Measurements from ENCODE around the gene STIM1. TPM values are rescaled to one million over a fixed set of nuclear protein-coding genes. Genes with fewer than 3 reads are reported as not detected.
A peak's percentile ranks its signal among the peaks of the same experiment; 100 is the strongest.

Gene STIM1
- total RNA-seq, 4 donors from 2014 or later = 42.4 to 114 (median 72.8) TPM

- TF ChIP-seq POLR2A (IDR thresholded peaks at IDR 0.05) (no peak), CTCF (IDR thresholded peaks at IDR 0.05) (no peak), EP300 (IDR thresholded peaks at IDR 0.05) (no peak), POLR2AphosphoS5 (IDR thresholded peaks at IDR 0.05) (no peak)
- ATAC-seq = no peak
- H3K9me3 ChIP-seq = no peaks in the 10 kb centered on the region
- no peaks in the 10 kb centered on the region for H3K27me3 ChIP-seq
- no peaks in the 10 kb centered on the region for H3K36me3 ChIP-seq
- no peak overlapping the region for H3K4me3 ChIP-seq
- no peak overlapping the region for H3K27ac ChIP-seq
- WGBS, 2 donors (ENCODE audit: low coverage in 1 of 2) = 90 to 100% methylated on average over 3 of the region's 3 CpGs
- peaks cover 3 to 70% (median 11%) of the 10 kb centered on the region in 3 donors for H3K4me1 ChIP-seq
These were observed 127.6 kb downstream of the STIM1 start for GRCh38 chr11:3983101-3983500.

- no peaks in the 10 kb centered on the region for H3K9me3 ChIP-seq
- WGBS, 2 donors (ENCODE audit: low coverage in 1 of 2) = 45 to 46% methylated on average over 4 to 5 of the region's 5 CpGs
These were observed 129.4 kb downstream of the STIM1 start for GRCh38 chr11:3984896-3985295.

GRCh38 chr11:3985631-3986030 is 130.2 kb downstream of the STIM1 start:
- Histone ChIP-seq H3K4me1 (peaks cover 3 to 79% (median 11%) of the 10 kb centered on the region in 3 donors), H3K36me3 (no peaks in the 10 kb centered on the region), H3K27ac (peak overlapping the region in 1 of 4 donors; percentile 50), H3K9me3 (no peaks in the 10 kb centered on the region), H3K27me3 (no peaks in the 10 kb centered on the region), H3K4me3 (no peak overlapping the region)
- no peak for TF ChIP-seq CTCF (IDR thresholded peaks at IDR 0.05)
- TF ChIP-seq POLR2A (IDR thresholded peaks at IDR 0.05) = no peak
- TF ChIP-seq POLR2AphosphoS5 (IDR thresholded peaks at IDR 0.05) = no peak
- no peak for TF ChIP-seq EP300 (IDR thresholded peaks at IDR 0.05)
- ATAC-seq = no peak

More at GRCh38 chr11:3984896-3985295, 129.4 kb downstream of the STIM1 start:
- Histone ChIP-seq H3K4me1 (peaks cover 3 to 79% (median 11%) of the 10 kb centered on the region in 3 donors), H3K4me3 (no peak overlapping the region), H3K27me3 (no peaks in the 10 kb centered on the region), H3K36me3 (no peaks in the 10 kb centered on the region), H3K27ac (no peak overlapping the region)
- TF ChIP-seq POLR2A (IDR thresholded peaks at IDR 0.05) = no peak
- no peak for TF ChIP-seq EP300 (IDR thresholded peaks at IDR 0.05)
- TF ChIP-seq POLR2AphosphoS5 (IDR thresholded peaks at IDR 0.05) = no peak
- TF ChIP-seq CTCF (IDR thresholded peaks at IDR 0.05) = no peak
- no peak for ATAC-seq

- H3K4me1 ChIP-seq = peaks cover 3 to 78% (median 11%) of the 10 kb centered on the region in 3 donors
- WGBS, 2 donors (ENCODE audit: low coverage in 1 of 2) = 33% methylated on average over 1 of the region's 1 CpG; no CpG with 5 or more reads in 1 of the 2 donors
- no peak for TF ChIP-seq EP300 (IDR thresholded peaks at IDR 0.05)
- TF ChIP-seq POLR2AphosphoS5 (IDR thresholded peaks at IDR 0.05) = no peak
- TF ChIP-seq POLR2A (IDR thresholded peaks at IDR 0.05) = no peak
- no peak for TF ChIP-seq CTCF (IDR thresholded peaks at IDR 0.05)
- no peak for ATAC-seq
- H3K27ac ChIP-seq = peak overlapping the region in 1 of 4 donors; percentile 50
- H3K9me3 ChIP-seq = no peaks in the 10 kb centered on the region
- no peak overlapping the region for H3K4me3 ChIP-seq
- H3K36me3 ChIP-seq = no peaks in the 10 kb centered on the region
- H3K27me3 ChIP-seq = no peaks in the 10 kb centered on the region
These were observed 130.8 kb downstream of the STIM1 start for GRCh38 chr11:3986301-3986700.

- Histone ChIP-seq H3K4me1 (peaks cover 3 to 58% (median 11%) of the 10 kb centered on the region in 3 donors), H3K4me3 (peak overlapping the region in 1 of 2 donors; percentile 18)
These were observed 133.9 kb downstream of the STIM1 start for GRCh38 chr11:3989276-3989920.

More at GRCh38 chr11:3989276-3989920, 133.9 kb downstream of the STIM1 start:
- H3K9me3 ChIP-seq = peaks cover 0 to 13% (median 0%) of the 10 kb centered on the region in 3 donors
- WGBS, 2 donors (ENCODE audit: low coverage in 1 of 2) = 42 to 60% methylated on average over 4 to 27 of the region's 27 CpGs
- no peak for TF ChIP-seq EP300 (IDR thresholded peaks at IDR 0.05)
- TF ChIP-seq POLR2AphosphoS5 (IDR thresholded peaks at IDR 0.05) = no peak
- no peak for TF ChIP-seq POLR2A (IDR thresholded peaks at IDR 0.05)
- peak in 1 of 4 experiments; percentile 20 for TF ChIP-seq CTCF (IDR thresholded peaks at IDR 0.05)
- no peak for ATAC-seq
- no peaks in the 10 kb centered on the region for H3K27me3 ChIP-seq
- H3K27ac ChIP-seq = peak overlapping the region in 2 of 4 donors; percentile 44 to 50
- no peaks in the 10 kb centered on the region for H3K36me3 ChIP-seq

Data from gastroesophageal sphincter (tissue), 4 donors.